UCSD-AML1 (cell line): ENCODE measurements around the gene NDUFC2.
"Not testable (repeated sequence)": the region's sequence is repeated elsewhere in the genome, so short reads cannot be mapped to it uniquely, and the experiment has no call there.

ENCODE experiments used
- DNase-seq: peaks from one replicate; lab custom pipeline; 2025; ENCODE audit not compliant: unreplicated experiment; lab: John Stamatoyannopoulos, UW

The NDUFC2 gene

DNA sequence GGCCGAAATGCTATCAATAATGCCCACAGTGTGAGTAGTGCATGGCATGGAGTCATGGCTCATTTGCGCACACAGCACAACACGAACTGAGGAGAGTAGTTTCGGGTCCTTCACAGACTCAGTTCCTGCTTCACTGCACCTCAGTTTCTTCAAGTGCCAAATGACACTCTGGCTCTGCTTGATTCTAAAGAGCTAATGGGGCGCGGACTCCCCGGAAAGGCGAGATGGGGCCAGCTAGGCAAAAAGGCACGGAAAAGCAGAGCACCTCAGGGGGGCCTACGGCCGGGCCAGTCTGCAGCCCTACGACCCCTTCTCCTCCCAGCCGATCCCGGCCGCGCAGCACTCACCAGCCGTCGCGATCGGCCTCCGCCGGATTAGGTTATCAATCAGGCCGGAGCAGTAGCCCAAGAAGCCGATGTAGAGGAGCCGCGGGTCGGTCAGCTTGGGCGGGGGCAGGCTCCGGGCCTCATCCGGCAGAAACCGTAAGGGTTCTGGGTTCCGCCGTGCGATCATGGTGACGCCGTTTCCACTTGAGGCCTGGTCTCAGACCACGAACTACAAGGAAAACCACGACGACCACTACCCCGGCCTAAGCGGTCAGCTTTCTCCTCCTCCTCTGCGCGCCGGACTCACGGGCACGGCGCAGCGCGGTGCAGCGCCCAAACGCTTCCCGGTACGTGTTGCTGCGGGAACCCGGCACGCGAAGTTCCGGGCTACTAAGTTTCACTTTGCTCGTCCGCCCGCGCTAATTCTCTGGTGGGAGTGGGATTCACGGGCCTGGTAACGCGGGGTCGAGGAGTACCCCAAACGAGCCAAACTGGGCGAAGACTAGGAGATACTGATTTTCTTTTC lies at the start of gene NDUFC2:
Gene NDUFC2 (minus strand): TSS at position 631 of the 852 bp plus-strand sequence. CDS start 118 bp downstream, at position 513.
- peak; percentile 87 for DNase-seq

DNA sequence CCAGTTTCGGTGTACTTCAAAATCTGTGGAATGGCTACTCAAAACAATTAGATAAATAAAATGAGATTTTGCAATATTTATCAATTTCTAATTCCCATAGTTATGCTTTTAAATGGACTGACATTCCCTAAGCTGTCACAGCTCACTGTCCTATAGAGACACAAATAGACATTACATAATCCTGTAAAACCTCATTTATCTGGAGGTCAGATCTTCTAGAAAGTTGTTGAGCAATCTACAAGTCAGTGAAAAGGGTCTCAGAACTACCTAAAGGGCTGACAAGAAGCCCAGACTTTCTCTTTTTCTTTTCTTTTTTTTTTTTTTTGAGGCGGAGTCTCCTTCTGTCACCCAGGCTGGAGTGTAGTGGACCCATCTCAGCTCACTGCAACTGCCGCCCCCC lies 47.7 kb upstream of the NDUFC2 start:
- no peak for DNase-seq

DNA sequence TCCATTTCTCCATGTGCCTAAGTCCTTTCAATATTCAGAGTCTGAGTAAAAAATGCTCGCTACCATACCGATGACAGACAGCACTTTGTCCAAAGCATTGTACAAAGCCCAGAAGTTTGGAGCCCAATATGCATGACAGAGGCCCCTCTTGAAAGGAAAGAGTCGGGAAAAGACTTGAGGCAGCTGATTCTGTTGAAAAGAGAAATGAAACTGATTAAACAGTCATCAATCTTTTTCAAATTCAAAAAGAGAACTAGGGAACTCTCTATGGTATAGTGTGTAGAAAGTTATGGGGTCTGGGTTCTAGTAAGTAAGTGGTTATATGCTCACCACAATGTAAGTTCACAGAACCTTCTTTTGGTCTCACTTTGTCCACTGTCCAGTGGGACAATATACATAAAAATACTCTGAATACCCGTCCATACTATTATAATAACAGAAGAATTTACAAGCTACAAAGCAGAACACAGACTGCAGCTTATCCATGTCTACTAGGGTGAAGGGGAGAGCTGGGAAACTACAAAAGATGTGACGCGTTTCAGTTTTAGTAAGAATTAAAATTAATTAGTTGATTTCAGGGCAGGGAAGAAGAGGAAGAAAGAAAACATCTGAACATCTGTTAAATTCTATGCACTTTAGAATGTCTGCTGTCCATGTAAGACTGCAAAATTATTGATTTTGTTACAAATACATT lies 33.1 kb upstream of the NDUFC2 start:
- no peak for DNase-seq

DNA sequence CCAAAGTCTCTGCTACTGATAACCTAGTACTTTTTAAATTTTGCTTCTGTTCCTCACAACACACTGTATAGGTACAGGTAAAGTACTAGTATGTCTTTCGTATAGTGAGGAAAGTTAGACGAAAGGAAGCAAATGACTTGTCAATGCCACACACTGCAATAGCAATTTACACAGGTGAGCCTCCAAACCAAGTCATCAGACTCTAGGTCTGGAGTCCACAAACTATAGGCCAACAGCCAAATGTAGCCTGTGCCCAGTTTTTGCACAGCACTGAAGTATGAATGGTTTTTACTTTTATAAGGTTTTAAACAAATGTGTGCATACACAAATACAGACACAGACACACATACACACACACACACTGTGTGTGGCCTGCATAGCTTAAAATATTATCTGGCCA lies 31.6 kb upstream of the NDUFC2 start:
- DNase-seq = no peak

DNA sequence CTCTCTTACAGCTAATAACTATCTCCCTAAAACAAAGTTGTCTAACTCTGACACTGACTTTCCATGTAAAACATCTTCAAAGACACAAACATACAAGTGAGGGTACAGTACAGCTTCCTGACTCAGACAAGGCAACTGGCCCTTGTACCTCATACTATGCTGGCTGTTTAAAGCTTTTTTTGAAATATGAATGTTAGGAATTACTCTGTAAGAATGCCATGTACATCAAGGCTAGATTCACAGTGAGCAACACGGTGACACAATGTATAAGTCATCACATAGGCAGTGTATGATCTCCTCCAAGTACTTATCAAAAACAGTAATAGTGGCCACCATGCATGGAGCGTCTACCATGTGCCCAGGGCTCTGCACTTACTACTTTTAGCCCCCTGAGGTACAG lies 31.2 kb upstream of the NDUFC2 start:
- no peak for DNase-seq

DNA sequence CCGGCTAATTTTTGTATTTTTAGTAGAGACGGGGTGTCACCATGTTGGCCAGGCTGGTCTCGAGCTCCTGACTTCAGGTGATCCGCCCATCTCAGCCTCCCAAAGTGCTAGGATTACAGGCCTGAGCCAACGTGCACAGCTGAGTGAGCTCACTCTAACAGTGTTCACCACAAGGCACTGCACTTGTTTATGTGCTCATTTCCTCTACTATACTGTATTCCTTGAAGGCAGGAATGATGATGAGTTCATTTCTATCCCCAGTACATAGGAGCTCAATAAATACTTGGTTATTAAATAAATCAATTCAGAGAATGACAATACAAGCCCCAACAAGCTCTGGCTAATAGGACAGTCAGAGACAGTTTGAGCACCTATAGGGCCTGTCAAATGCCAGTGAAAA lies 30.7 kb upstream of the NDUFC2 start:
- no peak for DNase-seq

DNA sequence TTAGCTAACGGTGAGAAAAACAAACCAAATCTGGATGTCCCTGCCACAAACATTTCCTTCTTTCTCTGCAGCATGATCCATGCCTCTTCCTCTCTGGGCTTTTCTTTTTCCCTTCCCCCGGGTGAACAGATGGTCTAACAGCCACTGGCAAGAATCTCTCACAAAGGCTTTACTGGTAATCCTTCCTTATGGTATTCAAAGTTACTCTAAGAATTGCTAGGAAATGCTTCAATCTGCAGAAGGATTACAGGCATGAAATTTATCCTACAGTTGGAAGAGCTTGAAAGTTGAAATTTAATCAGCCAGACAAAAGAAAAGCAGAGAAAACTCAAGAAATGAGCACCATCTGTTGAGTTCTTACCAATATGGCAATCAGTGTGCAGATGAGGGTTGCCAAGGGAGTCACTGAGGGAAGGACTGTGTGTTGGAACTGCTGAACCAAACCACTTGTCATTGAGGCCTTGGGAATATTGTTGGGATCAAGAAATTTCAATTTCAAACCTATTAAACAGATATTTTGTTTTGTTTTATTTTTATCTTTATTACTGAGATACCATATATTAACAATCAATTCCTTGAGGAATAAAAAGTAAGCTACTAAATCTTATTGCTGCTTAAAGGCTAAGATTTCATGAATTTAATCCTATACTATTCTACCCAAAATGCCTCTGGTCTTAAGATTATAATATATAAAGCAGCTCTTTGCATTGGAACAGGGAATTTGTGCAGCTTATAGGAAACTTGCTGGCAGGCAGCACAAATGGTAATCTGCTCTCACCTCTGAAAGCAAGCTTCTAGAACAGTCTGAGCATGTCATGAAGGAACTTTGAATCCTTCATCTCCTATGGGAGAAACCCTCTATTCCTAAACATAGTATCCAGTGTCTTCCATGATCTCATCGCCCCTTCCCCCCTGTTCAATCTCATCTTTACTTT lies 29.7 kb upstream of the NDUFC2 start:
- DNase-seq = no peak

DNA sequence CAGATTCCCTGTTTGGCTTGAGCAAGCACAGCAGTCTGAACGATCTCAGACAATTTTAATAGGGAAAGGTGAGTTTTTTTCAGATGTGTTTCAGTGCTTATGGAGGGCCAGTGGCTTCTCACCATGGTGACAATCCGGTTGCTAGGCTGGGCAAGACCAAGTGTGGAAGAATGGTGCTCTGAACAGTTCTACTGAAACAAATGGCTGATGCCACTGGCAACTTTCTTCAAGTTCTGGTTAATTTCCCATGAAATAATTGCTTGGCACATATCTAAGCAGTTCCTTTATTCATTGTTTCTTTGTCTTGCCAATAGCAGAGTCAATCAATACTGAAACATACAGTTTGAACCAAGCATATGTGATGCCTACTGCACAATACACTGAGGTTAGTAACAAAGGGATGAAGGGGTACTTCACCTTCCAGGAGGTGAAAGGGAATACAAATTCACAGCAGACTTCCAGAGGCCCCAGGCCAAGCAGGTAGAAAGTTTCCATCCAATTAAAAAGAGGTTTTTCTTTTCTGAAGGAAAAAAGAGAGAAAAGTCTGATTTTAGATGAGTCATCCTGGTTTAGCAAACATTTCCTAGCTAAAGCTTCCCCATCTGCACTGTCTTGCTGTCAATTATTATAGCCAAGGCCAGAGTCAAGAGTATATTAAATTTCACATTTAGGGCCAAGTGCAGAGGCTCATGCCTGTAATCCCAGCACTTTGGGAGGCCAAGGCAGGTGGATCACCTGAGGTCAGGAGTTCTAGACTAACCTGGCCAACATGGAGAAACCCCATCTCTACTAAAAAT lies 21.2 kb upstream of the NDUFC2 start:
- DNase-seq = no peak

DNA sequence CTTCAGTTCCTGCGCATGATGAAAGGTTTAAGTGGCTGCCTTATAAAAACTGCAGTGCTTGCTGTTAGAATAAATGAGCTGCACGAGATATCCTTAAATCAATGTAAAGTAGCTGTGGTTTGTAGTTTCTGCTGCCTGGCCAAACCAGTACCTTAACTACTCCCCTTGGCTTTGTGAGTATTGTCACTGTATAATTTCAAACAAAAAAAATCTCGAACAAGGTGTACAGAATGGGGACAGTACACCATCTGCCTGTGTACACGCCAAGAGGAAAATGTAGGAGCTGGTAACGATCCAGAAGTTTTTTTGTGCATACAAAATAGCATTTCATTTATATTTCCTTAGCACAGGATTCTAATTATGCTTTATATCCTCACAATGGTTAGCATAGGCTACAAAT lies 20.6 kb upstream of the NDUFC2 start:
- no peak for DNase-seq

DNA sequence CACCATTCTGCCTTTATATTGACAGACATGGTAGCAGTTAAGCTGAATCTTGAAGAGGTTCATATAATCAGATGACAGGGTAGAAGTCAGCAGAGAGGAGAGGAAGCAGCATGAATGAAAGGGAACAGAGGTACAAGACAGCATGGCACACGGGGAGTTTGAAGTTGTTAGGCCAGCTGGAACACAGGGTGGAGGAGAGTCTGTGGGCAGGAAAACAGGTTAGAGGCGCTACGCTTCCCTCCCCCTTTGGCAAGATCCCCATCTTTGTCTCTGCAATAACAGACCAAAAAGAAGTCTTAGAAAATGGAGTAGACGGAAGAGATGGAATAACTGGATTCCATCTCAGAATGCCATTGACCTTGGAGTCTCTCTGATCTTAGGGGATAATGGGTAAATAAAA lies 20.0 kb upstream of the NDUFC2 start:
- no peak for DNase-seq

DNA sequence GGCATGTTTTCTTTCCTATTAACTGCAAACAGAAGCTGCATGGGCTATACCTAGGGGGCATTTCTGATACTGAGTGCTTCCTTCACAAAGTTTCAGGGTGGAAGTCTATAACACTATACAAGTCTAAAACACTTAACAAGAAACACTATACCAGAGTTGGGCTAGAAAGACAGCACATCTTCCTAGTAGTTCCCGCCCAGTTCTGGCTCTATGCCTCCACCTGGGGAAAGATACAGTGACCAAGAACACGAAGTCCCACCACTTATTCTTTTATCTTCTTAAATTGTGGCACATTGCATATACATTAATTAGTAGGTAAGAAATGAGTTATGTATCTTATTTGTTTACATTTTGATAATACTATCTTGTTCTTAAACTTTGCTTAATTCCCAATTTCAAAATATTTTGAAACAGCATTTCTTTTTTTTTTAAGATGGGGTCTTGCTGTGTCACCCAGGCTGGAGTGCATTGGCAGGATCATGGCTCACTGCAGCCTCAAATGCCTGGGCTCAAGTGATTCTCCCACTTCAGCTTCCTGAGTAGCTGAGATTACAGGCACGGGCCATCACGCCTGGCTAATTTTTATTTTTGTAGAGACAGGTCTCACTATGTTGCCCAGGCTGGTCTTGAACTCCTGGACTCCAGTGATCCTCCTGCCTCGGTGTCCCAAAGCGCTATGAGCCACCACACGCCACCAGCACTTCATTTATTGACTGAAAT lies 18.2 kb upstream of the NDUFC2 start:
- no peak for DNase-seq

DNA sequence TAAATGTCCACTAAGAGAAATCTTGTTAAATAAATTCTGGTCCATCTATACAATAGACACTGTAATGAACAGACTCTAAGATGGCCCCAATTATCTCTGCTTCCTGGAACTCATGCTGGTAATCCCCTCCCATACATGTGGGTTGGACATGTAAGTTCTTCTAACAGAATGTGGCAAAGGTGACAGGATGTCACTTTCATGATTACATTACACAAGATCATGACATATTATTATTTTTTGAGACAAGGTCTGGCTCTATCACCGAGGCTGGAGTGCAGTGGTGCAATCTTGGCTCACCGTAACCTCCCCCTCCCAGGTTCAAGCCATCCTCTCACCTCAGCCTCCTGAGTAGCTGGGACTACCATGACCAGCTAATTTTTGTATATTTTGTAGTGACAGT lies 14.6 kb upstream of the NDUFC2 start:
- DNase-seq = no peak

DNA sequence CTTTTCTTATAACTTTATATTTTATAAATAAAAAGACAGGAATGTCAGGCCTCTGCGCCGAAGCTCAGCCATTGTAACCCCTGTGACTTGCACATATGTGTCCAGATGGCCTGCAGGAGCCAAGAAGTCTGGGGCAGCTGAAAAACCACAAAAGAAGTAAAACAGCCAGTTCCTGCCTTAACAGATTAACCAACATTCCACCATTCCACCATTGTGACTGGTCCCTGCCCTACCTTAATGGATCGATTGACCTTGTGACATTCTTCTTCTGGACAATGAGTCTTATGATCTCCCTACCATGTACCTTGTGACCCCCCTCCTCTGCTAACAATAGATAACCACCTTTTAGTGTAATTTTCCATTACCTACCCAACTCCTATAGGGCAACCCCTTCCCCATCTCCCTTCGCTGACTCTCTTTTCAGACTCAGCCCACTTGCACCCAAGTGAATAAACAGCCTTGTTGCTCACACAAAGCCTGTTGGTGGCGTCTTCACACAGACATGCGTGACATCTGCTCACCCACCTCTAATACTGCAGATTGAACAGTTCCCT lies 6.9 kb upstream of the NDUFC2 start:
- not testable (repeated sequence) for DNase-seq

DNA sequence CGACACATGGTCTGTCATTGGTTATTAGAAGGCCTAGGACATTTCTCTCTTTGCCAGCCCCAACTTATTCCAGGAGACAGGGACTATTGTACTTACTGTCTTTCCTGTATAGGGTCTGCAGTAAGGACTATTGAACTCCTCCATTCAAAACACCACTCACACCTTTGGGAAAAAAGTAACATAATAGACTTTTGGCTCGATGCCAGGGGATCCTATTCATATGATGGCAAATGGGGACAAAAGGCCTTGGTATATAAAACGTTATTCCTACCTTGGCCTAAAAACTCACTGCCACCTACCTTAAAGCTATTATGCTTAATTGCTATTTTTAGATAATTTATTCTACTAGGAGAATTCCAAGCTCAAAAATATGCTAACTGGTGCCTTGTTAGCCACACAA lies 6.3 kb upstream of the NDUFC2 start:
- DNase-seq = no peak

DNA sequence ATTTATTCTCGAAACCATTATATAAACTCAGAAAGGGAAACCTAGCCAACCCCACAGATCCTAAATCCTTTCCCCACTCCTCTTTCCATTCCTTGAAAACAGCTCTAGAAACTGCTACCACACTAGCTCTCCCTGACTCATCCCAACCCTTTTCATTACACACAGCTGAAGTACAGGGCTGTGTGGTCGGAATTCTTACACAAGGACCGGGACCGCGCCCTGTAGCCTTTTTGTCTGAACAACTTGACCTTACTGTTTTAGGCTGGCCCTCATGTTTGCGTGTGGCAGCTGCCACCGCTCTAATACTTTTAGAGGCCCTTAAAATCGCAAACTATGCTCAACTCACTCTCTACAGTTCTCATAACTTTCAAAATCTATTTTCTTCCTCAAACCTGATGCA lies 4.8 kb upstream of the NDUFC2 start:
- DNase-seq = not testable (repeated sequence)

DNA sequence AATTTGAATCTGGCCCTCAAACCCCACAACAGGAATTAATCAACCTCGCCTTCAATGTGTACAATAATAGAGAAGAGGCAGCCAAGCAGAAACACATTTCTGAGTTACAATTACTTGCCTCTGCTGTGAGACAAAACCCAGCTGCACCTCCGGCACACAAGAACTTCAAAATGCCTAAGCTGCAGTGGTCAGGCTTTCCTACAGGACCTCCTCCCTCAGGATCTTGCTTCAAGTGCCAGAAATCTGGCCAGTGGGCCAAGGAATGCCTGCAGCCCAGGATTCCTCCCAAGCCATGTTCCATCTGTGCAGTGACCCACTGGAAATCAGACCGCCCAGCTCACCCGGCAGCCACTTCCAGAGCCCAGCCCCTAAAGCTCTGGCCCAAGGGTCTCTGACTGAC lies 3.4 kb upstream of the NDUFC2 start:
- no peak for DNase-seq

DNA sequence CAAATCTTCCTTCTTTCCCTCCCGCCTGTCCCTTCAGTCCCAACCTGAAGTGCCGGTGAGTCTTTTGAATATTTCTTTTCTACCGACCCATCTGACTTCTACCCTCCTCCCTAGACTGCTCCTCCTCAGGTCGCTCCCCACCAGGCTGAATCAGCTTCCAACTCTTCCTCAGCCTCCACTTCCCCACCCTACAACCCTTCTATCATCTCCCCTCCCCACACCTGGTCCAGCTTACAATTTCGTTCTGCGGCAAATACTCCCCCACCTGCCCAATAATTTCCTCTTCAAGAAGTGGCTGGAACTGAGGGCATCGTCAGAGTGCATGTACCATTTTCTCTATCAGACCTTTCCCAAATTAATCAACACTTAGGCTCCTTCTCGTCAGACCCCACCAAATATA lies 2.5 kb upstream of the NDUFC2 start:
- DNase-seq = no peak

DNA sequence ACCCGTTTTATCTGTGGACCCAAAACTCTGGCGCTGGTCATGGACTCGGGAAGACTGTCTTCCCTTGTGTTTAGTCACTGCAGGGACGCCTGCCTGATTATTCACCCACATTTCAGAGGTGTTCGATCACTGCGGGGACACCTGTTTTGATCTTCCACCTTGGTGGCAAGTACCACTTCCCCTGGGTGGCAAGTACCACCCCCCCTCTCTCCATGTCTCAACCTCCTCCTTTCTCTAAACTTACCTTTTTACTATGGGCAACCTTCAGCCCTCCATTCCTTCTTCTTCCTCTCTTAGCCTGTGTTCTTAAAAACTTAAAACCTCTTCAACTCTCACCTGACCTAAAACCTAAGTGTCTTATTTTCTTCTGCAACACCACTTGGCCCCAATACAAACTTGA lies 1.9 kb upstream of the NDUFC2 start:
- DNase-seq = no peak

DNA sequence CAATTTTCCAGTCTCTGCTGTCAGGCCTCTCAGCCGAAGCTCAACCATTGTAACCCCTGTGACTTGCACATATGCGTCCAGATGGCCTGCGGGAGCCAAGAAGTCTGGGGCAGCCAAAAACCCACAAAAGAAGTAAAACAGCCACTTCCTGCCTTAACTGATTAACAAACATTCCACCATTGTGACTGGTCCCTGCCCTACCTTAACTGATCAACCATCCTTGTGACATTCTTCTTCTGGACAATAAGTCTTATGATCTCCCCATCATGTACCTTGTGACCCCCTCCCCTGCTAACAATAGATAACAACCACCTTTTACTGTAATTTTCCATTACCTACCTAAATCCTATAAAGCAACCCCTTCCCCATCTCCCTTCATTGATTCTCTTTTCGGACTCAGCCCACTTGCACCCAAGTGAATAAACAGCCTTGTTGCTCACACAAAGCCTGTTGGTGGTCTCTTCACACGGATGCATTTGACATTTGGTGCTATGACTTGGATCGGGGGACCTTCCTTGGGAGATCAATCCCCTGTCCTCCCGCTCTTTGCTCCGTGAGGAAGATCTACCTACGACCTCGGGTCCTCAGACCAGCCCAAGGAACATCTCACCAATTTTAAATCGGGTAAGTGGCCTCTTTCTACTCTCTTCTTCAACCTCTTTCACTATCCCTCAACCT lies 1.3 kb upstream of the NDUFC2 start:
- DNase-seq = peak; percentile 41
